ENCODE results near the gene GRAP2.

DNA sequence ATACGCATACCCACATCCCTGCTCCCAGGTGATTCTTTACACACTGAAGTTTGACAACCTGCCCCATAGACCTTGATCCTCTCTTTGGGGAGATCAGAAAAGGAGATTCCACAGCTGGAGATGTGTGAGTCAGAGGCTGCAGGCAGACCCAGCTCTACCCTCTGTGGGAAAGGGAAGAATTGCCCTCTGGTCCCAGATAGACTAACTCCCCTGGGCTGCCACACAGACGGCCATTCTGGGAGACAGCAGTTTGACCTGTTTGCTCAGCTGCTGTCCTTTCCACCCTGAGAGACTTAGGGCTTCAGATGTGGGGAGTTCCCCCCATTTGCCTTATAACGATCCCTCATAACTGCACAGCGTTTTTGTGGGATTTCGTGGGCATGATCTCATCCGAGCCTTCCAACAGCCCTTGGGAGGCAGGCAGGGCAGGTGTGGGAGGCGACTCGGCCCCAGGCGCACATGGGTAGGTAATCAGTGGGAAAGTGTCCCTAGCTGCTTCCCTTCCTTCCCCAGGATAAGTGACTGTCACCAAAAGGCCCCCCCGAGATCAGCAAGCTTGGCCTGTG, 107.9 kb downstream of the GRAP2 start:
- TF ChIP-seq CTCF (IDR thresholded peaks at IDR 0.05; ENCODE audit: low read length) (no peak), EZH2phosphoT487 (IDR thresholded peaks at IDR 0.05; ENCODE audit: low read length) (no peak)
